Thyroid gland (tissue), 4 donors: ENCODE results near the gene NDUFV2. TPM values are rescaled to one million over a fixed set of nuclear protein-coding genes. Genes with fewer than 3 reads are reported as not detected.

Experiments used
- DNase-seq, 2 donors: peaks; one replicate each; pipeline ENCODE4 v3.0.0-alpha.2; 2019
- H3K27ac ChIP-seq, 3 donors: fragments of 200-600 bp; sonication (generic); 1 replicate in 2 of 3; 2 replicates in 1 of 3; pipeline ENCODE4 v1.5.1; 2016 to 2019; ENCODE audit warnings: mild to moderate bottlenecking in 1 of 3, moderate library complexity in 1 of 3
- H3K27me3 ChIP-seq: fragments of 200-600 bp; sonication (generic); one replicate; pipeline ENCODE4 v1.5.1; 2019
- H3K36me3 ChIP-seq, 2 donors: fragments of 200-600 bp; sonication (generic); one replicate each; pipeline ENCODE4 v1.5.1; 2016 to 2019
- H3K4me1 ChIP-seq, 2 donors: fragments of 200-600 bp; sonication (generic); one replicate each; pipeline ENCODE4 v1.5.1; 2017 to 2019
- H3K4me3 ChIP-seq, 3 donors: fragments of 200-600 bp; sonication (generic); replicated peaks in 1 of 3; 1 replicate in 2 of 3; 2 replicates in 1 of 3; pipeline ENCODE4 v1.5.1; 2016; ENCODE audit warnings: mild to moderate bottlenecking in 1 of 3
- H3K9me3 ChIP-seq: fragments of 200-600 bp; sonication (generic); one replicate; pipeline ENCODE4 v1.5.1; 2017
- POLR2A ChIP-seq, 2 donors: fragments of 450-650 bp; IDR thresholded peaks; one replicate each; pipeline ENCODE4 v1.6.1; 2017; ENCODE audit warnings: antibody characterized with exemption in 2 of 2, mild to moderate bottlenecking in 2 of 2, moderate library complexity in 1 of 2
- WGBS, 2 donors: methylation state at CpG; one replicate each; pipeline ENCODE4 v1.1.5; 2017; 5-methylcytosine and 5-hydroxymethylcytosine counted together
- intact Hi-C: fragments of 100-400 bp; cut with DNase I; formaldehyde crosslinking; loops from one replicate; pipeline ENCODE4 v1.15.1; 2023
- total RNA-seq, 4 donors: library from RNA; depleted of rRNA; stranded (reverse); fragments of >200 nt; gene quantifications; one replicate each; pipeline ENCODE4 v1.2.3, GENCODE V29; 2016
- TF ChIP-seq, protein P1 (sequence below), 6 experiments: fragments of 200-600 bp in 3 of 6; fragments of 450-650 bp in 3 of 6; sonication (generic) in 3 of 6; IDR thresholded peaks; one replicate each; pipeline ENCODE4 v1.5.1; 2016 to 2019; ENCODE audit warnings: antibody characterized with exemption in 6 of 6, mild to moderate bottlenecking in 2 of 6, inconsistent platforms in 1 of 6, moderate library complexity in 1 of 6

The NDUFV2 gene
- total RNA-seq, 4 donors from 2014 or later, result 103 to 114 (median 108) TPM

DNA sequence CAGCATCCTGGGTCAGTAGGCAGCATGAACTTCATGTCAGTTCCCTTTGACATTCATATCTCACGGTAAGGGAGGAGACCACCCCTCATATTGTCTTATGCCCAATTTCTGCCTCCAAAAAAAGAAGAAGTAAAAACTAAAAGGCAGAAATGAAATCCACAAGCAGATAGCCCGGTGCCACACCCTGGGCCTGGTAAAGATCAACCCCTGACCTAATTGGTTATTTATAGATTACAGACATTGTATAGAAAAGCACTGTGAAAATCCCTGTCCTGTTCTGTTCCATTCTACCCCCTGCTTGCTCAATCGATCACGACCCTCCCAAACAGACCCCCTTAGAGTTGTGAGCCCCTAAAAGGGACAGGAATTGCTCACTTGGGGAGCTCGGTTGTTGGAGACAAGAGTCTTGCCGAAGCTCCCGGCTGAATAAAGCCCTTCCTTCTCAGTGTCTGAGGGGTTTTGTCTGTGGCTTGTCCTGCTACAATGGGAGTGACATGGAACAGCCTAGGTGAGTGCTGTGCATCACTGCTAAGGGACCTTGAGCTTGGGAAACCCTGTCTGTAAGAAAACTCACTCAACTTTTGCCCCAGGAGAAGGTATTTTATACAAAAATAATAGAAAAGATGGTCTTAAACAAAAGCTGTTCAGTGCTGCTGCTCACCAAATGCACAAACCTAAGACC is 11.1 kb downstream of the NDUFV2 start:
- no peaks in the 10 kb centered on the region for H3K36me3 ChIP-seq
- no peak overlapping the region for H3K4me3 ChIP-seq
- H3K27me3 ChIP-seq, result no peaks in the 10 kb centered on the region
- DNase-seq, result no peak
- peak overlapping the region in 2 of 3 donors; percentile 1 to 12 for H3K27ac ChIP-seq
- H3K4me1 ChIP-seq, result peaks cover 71 to 75% of the 10 kb centered on the region in 2 donors
- intact Hi-C loops, result no loop called here
- no peaks in the 10 kb centered on the region for H3K9me3 ChIP-seq
- no peak for TF ChIP-seq POLR2A (IDR thresholded peaks at IDR 0.05)
- TF ChIP-seq, protein P1, sequence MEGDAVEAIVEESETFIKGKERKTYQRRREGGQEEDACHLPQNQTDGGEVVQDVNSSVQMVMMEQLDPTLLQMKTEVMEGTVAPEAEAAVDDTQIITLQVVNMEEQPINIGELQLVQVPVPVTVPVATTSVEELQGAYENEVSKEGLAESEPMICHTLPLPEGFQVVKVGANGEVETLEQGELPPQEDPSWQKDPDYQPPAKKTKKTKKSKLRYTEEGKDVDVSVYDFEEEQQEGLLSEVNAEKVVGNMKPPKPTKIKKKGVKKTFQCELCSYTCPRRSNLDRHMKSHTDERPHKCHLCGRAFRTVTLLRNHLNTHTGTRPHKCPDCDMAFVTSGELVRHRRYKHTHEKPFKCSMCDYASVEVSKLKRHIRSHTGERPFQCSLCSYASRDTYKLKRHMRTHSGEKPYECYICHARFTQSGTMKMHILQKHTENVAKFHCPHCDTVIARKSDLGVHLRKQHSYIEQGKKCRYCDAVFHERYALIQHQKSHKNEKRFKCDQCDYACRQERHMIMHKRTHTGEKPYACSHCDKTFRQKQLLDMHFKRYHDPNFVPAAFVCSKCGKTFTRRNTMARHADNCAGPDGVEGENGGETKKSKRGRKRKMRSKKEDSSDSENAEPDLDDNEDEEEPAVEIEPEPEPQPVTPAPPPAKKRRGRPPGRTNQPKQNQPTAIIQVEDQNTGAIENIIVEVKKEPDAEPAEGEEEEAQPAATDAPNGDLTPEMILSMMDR (IDR thresholded peaks at IDR 0.05), result no peak
- WGBS, 2 donors, result 72 to 82% methylated on average over 7 of the region's 7 CpGs

DNA sequence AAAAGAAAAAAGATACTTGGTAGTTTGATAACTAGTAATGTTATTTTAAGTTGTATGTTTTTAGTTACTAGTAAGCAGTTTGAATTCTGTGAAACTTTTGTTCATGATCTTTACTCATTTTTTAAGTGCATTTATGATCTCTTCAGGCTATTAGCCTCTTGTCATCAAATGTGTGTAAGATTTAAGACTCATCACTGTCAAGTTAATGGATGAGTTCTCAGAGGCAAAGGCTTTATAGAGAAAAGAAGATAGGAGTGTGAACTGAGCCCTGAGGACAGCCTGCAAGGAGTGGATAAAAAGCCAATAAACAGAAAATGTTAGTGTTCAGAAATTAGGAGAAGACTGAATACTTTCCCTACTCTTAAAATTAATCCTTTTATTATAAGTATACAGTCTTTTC is 13.5 kb downstream of the NDUFV2 start:
- DNase-seq, result no peak
- H3K27me3 ChIP-seq, result no peaks in the 10 kb centered on the region
- no peak overlapping the region for H3K4me3 ChIP-seq
- no peak overlapping the region for H3K27ac ChIP-seq
- no peaks in the 10 kb centered on the region for H3K36me3 ChIP-seq
- TF ChIP-seq, protein P1 (IDR thresholded peaks at IDR 0.05), result no peak
- no peak for TF ChIP-seq POLR2A (IDR thresholded peaks at IDR 0.05)
- no peaks in the 10 kb centered on the region for H3K9me3 ChIP-seq
- intact Hi-C loops, result no loop called here
- peaks cover 50 to 52% of the 10 kb centered on the region in 2 donors for H3K4me1 ChIP-seq

DNA sequence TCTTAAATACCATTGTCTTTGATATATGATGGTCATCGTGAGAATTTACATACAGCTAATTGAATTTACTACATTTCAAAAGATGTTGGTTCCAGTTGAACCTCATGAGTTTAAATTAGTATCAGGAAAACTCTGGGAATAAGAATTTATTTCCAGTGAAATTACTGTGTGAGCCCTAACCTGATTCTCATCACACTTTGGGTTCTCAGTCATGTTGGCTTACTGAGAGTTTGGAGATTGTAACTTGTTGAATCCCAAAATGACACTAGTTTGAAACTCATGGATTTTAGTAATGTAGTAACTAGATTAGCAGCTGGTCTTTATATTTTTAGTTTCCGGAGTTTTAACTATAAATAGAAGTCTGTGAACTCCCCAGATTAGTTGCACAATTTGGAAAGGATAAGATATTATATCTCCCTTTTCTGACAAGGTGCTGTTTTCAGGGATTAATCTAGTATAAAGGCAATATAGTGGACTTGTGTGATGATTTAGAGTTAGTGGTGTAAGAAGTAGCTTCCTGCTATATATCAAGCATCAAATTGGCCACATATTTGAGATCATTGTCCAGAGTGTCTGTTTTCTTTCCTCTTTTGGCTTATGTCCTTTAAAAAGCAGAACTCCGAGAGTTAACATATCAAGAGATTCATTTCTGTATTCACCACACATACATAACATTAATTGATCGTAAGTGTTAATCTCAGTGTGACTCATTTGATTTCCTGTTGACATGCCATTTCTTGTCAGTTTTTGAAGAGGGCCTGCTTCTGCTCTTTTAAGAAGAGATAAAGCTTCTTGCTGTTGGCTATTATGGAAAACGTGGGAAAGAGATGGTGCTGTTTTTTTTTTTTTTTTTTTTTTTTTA is 15.7 kb downstream of the NDUFV2 start:
- WGBS, 2 donors, result 65 to 69% methylated on average over 5 of the region's 5 CpGs
- H3K36me3 ChIP-seq, result no peaks in the 10 kb centered on the region

DNA sequence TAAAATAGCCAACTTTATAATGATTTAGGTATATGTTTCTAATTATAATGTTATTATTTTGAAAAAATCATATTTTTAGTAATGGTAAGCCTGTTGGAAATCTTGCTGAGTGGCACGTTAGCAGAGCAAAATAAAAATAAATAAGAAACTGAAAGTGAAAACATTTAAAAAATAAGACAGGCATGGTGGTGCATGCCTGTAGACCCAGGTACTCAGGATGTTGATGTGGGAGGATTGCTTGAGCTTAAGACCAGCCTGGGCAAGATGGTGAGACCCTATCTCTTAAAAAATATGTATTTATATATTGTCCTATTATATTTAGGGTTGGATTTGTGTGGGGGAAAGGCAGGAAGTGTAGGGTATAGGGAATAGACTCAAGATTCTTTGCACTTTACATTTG is 18.3 kb downstream of the NDUFV2 start:
- intact Hi-C loops, result no loop called here
- WGBS, 2 donors, result 43 to 57% methylated on average over 1 of the region's 1 CpG
- Histone ChIP-seq H3K36me3 (peaks cover 0 to 4% of the 10 kb centered on the region in 2 donors), H3K4me1 (peaks cover 22 to 26% of the 10 kb centered on the region in 2 donors), H3K27me3 (no peaks in the 10 kb centered on the region), H3K9me3 (no peaks in the 10 kb centered on the region), H3K4me3 (no peak overlapping the region), H3K27ac (no peak overlapping the region)
- TF ChIP-seq POLR2A (IDR thresholded peaks at IDR 0.05), result no peak
- TF ChIP-seq, protein P1 (IDR thresholded peaks at IDR 0.05), result no peak
- no peak for DNase-seq

More for the DNA sequence above, 15.7 kb downstream of the NDUFV2 start:
- H3K27me3 ChIP-seq, result no peaks in the 10 kb centered on the region
- no peak overlapping the region for H3K4me3 ChIP-seq
- DNase-seq, result no peak
- peak overlapping the region; percentile 55 to 84 (median 81) for H3K27ac ChIP-seq
- intact Hi-C loops, result no loop called here
- no peaks in the 10 kb centered on the region for H3K9me3 ChIP-seq
- peaks cover 39 to 43% of the 10 kb centered on the region in 2 donors for H3K4me1 ChIP-seq
- no peak for TF ChIP-seq POLR2A (IDR thresholded peaks at IDR 0.05)
- TF ChIP-seq, protein P1 (IDR thresholded peaks at IDR 0.05), result no peak

DNA sequence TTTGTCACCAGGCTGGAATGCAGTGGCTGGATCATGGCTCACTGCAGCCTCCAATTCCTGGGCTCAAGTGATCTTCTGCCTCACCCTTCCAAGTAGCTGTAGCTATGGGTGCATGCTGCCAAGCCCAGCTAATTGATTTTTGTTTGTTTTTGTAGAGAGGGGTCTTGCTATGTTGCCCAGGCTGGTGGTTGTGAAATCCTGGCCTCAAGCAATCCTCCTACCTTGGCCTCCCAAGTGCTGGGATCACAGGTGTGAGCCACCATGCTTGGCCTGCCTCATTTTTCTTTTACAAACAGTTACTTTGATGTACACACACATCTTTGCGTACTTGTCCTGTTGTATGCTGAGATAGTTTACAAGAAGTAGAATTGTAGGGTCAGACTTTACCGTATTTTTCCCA is 21.0 kb downstream of the NDUFV2 start:
- no peak for DNase-seq
- 98 to 100% methylated on average over 2 of the region's 2 CpGs for WGBS, 2 donors
- intact Hi-C loops, result no loop called here
- Histone ChIP-seq H3K9me3 (no peaks in the 10 kb centered on the region), H3K4me1 (peaks cover 0 to 15% of the 10 kb centered on the region in 2 donors), H3K27ac (no peak overlapping the region), H3K4me3 (no peak overlapping the region), H3K36me3 (peaks cover 13% of the 10 kb centered on the region in 2 donors), H3K27me3 (no peaks in the 10 kb centered on the region)
- no peak for TF ChIP-seq POLR2A (IDR thresholded peaks at IDR 0.05)
- TF ChIP-seq, protein P1 (IDR thresholded peaks at IDR 0.05), result no peak
